NAMALWA (cell line): ENCODE data around the gene LAMA4.

ENCODE experiments used
- DNase-seq: peaks from one replicate; pipeline ENCODE4 v3.0.0-alpha.2; 2015; ENCODE audit warnings: low spot score

LAMA4 gene

DNA sequence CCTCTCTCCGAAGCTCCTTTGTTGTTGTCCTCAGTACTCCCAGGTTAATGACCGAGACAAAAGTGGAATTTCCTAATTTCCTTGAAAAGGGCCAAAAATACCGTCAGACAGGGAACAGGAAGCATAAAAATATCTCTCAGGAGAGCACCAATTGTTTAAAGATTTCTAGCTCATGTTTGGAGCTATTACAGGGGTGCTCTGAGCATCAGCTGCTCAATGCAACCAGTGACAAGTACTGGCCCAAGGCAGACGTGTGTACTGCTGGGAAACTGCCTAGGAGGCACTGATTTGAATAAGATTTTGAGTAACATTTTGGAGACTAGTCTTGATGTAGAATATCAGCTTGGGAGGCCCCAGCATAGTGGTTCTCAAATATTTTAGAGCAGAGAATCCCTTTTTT lies 17.3 kb downstream of the LAMA4 start:
- DNase-seq: no peak

DNA sequence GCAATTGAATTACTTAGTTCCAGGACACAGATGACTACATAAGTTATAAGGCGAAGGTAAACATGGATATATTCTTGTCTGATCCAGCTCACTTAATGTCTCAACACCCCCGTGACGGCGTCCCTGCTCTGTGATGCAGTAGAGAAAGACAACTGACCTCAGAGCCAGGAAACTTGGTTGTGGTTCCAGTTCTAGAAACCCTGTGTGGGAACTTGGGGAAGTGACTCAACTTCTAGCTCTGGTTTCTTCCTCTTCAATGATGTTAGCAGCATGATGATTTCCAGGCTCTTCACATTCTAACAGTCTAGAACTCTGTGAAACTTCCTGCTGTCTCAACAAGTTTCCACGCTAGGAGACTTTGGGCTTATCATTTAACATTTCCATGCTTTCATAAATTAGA lies 18.4 kb downstream of the LAMA4 start:
- DNase-seq: no peak

DNA sequence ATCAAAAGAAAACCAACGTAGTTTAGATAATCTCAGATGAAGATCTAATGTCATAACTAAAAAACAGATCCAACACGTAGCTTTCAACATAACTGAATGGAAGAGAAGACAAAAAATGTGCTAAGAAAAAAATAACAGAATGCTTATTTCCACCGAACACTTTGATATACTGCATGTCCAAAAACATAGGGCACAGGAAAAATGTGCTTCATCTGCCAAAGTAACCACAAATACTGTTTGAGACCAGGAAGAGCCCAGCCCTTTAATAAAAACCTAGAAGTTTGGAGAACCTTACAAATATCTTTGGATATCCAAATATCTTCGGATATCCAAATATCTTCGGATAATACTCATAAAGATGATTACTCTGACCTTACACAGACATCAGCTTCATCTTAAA lies 19.8 kb downstream of the LAMA4 start:
- DNase-seq: no peak

DNA sequence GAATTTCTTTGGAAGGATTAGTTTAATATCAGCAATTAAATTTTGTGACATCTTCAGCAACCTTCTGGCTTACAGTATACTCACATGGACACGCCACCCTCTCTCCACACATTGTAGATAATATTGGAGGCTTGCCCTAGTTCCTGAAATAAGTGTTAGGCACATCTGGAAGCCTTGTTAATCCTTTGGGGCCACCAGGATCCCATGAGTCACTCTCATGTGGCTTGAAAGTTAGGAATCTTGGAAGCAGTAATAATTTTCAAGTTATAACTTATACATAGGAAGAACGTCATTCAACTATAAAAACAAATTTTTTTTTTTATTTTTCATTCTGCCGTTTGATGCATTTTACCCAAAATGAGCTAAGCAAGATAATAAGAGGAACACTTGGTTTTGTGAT lies 20.5 kb downstream of the LAMA4 start:
- DNase-seq: no peak

DNA sequence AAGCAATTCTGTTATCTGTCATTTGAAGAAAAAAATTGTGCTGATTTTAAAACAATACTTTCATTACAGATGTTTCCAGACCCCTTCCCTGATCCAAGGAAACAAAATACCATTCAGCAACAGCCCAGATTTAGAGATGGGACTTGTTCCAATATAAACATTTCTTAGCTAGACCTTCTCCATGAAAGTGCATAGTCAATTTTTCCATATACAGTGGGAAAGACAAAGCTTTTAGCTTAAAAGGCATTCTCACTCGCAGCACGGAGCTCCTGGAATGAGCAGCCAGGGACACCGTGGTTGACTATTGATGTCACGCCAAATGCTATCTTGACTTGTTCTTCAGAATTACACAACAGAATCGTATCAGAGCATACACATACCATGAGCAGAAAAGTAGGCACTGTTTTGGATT lies 21.5 kb downstream of the LAMA4 start:
- DNase-seq: no peak

DNA sequence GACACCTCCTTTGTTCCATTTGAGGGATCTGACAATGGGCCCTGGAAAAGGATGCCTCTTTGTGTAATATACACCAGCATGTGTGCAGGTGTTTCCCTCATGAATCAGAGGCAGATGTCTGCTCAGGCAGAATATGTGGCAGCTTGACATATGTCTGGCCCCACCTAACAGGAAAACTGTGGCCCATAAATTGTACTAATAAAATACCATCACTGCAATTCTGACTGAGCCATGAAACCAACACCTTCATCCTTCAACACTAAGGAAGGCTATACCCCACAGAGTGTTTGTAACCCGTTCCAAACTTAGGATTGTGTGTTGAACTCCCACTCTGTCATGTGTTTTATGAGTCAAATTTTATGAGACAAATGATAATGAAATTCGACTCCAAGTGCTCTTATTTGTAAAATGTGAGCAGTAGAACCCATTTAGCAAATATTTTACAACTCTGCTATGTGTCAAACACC lies 22.7 kb downstream of the LAMA4 start:
- no peak for DNase-seq

DNA sequence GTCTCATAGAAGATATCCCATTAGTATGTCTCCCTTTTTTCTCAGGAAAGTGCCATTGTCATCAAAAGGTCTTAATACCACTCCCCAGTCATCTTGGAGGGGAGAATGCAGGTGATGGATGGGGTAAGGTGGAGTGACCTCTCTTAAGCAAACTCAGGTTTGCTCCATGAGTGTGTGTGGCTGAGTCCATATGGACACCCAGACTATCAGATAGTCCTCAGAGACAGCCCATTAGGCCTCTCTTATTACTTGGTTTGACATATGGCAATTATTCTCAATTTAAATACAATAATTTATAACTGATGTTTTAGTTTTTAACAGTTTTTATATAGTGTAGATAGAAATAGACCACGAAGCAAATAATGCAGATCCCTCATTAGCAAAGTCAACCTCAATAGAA lies 23.2 kb downstream of the LAMA4 start:
- DNase-seq: no peak

DNA sequence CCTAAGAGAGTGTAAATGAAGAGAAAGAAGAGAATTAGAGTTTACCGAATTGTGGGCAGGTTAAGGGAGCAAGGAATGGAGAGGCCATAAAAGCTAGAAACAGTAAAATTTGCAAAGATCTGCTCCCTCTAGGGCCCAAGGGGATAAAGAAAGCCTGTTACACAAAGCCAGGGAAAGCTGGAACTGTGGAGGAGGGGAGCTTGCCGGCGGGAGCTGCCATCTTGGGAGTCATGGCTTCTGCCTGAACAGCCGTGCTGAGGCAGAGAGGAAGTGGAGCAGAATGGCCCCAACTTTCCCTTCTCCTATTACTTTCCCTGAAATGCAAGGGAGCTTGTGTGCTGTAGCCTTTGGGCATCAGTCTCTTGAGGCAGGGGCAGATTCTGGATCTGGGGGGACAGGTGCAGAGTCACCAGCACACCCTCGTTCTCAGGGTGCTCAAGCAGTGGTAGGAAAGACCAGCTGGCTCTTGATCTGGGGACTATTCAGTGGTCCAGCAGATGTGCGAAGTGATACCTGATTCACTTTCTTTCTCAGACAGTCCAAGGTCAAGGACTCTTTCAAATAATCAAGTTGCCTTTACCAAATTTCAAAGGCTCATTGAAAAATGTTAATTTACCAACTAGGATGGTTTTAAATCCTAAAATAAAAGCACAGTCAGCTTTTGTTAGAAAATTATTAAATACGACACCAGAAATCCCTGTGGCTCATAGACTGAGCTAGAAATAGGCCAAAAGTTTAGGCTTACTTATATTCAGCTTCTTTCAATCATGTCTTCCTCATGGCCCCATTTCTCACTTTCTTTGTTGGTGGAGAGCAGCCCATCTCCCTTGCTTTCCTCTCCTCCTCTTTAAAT lies 25.7 kb downstream of the LAMA4 start:
- no peak for DNase-seq

DNA sequence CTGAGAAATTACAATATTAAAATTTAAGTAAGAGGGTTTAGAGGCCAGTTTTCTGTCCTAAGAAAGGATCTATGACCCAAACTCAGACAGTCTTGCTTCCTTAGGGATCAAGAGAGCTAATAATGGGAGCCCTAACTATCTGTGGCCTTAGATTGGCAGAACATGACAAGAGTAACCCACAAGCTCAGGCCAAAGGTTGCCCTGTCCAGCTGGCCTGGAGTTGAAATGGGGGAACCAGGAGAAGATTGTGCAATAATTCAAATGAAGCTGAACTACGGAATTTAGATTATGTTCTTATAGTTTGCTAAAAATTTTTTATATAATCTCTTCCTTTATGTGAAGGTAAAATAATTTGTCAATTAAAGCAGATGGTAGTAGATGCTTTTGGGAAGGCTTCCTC lies 26.4 kb downstream of the LAMA4 start:
- DNase-seq: no peak

DNA sequence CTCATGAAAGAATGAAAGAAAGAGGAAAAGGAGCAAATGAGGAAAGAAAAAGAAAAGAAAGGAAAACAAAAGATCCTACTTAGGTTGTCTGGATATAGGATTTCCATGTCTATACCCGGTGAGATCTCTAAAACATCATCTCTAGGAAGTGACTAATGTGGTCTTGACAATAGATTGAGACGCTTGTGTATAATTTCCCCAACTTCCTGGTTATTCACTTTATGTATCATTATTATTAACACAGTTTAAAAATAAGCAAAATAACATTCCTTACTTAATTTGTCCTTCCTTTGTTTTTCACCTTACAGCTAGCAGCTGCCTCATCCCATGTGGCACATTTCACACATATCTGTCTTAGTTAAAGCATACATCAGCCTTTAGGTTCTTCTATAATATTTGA lies 27.0 kb downstream of the LAMA4 start:
- DNase-seq: no peak

DNA sequence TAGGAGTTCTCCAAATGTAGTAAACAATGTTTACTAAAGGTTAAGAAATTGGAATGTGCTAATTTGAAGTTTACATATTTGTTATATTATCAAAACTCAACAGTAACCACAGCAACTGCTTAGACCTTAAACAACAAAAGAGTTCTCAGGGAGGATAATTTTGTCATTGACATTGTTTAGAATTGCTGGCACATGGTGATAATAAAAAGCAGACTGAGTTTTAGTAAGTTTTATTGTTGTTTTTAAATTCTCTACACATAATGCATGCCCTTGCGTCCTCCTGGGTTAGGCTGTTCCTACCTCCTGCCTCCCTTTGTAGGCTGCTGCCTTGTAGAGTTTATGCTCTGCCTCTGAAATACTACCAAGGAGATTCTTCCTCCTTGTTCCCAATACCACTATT lies 28.7 kb downstream of the LAMA4 start:
- DNase-seq: no peak

DNA sequence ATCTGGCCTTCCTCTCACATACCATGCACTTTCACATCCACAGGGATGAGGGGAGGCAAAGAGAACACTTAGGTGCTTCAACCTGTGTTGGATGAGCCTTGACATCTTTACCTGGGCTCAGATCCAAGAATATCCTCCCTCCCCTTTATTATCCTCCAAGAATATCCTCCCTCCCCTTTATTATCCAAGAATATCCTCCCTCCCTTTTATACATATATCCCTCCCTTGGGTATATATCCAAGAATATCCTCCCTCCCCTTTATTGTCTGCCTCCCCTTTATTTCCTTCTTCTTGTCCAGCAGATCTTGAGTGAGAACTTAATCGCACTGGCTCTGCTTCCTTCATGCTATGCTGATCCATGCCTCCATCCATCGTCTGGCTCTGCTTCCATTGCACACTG lies 30.3 kb downstream of the LAMA4 start:
- DNase-seq: no peak

DNA sequence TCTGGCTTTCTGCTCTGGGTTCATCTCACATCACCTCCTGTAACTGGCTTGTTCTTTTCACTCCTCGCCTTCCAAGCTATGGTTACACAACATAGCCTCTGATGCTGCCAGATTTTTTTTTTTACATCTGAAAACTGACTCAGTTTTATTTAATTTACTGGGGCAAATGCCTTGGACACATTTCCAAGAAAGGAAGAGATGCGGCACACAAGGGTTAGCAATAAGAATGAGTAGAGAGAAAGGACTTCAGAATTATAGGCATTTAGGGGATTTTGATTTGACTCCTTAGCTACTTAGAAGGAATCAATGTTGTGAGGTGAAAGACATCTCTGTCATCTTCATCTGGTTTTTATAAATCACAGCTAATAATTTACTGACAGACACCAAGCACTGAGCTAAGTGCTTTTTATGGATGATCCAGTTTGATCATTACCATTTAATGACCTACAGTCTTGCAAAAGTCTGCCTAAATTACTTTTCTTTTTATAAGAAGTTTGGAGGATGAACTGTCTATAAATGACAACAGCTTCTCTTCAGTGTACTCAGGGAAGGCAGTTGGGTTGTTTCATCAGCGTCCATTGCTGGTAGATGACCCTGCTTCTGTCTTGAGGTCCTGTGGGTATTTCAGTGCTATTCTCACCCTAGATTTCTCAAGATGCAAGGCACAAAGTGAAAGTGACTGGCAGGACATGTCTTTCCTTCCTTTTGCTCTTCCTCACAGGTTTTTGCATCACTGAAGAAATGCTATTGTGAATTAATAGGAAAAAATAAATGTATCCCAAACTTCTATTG lies 31.1 kb downstream of the LAMA4 start:
- no peak for DNase-seq

DNA sequence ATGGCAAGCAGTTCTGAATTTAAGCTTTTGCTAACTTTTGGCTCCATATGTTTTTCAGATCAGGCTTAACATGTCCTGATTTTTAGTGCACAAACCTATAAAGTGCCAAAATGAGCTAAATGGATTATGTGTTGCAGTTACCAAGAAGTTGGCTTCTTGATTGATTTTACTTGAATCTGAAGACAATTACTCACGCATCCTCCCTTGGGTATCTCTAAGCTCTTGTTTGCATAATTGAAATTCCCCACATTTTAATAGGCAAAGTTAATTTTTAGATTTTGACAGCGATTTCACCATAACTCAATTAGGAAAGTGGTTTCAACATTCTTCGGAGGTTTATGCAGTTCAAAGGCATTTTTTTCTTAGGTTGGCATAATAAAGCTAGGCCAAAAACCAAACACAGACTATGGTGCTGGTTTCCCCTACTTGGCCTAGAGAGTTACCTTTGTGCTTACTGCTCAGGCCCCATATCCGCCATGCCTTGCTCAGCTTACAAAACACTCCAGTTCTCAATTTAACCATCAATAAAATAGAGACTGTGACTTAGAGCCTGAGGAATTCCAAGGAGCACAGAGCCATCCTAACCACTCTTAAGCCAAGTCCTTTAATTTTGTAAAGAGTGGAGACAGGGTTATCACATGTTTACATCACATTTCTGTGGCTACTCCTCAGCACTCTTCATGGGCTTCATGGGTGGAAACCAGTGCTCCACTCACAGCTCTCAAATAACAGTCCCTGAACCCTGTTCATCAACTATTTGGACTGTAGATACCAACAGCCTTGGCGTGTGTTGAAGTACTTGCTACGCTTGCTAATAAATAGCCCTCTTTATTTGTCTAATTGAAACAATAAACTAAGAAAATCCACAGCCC lies 32.1 kb downstream of the LAMA4 start:
- DNase-seq: no peak

DNA sequence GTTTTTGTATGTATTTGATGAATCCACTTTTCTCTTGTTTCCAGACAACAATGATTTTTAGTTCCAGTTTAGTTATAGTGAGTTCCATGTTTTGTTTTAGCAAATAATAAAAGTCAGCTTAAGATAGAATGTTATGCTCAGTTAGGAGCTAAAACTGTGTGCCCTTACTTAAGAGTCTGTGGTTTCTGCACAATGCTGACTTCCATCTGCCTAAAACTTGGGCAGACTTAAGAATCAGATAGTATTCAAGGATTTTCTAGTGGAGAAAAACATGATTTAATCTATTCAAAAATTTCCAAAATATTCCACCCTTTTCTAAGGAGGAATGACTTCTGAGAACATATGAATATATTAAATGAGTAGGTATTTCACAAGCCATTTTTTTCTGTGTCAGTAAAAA lies 32.8 kb downstream of the LAMA4 start:
- no peak for DNase-seq

DNA sequence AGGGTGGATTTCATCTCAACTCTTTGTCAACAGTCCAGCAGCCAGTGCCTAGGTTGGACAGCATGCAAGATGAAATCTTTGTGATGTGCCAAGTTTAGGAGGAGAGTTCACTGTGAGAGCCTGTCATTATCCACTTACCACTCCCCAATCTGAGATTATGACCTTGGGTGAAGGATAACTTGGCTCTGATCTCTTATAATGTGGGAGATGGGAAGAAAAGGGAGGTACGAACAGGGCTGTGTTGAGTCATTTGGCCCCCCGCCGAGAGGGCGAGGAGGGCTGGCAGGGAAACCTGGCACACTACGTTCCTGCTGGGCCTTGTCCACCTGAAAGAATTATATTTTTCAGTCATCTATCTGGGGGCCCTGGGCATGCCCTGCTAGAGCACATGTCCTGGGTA lies 35.8 kb downstream of the LAMA4 start:
- DNase-seq: no peak

DNA sequence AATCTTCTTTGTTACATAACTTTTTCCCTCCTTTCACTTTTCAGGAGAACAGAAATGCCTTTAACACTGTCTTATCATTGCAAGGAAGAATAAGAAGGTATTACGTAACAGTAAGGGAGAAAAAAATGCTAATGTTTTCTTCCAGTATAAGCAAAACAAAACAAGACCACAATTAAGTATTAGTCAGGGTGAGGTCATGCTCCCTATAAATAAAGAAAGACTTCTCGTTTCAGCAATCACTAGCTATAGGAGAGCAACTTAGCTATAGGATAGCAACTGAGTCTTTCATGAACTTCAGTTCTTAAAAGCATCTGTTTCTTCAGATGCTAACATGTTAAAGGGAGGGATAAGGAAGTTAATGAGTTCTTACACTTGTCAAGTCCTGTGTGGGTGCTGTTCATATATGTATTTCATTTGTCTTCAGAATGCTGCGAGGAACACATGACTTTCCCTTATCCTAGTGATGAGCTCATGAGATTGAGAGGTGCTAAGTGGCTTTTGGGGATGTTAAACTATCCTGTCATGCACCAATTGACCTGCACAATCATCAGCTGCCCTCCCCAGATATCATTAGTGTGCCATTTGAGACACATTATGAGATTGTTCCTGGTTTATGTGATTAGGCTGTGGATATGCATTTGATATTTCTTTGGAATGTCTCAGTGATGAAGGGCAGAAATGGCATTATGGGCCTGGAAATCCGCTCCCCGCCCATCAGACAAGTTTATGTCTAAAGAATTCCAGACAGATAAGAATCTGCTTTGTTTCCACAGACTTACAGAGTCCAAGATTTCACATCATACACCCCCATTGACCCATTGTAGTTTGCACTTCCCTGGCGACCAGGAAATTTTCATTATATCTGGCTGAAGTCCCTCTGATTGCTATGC lies 37.5 kb downstream of the LAMA4 start:
- no peak for DNase-seq

DNA sequence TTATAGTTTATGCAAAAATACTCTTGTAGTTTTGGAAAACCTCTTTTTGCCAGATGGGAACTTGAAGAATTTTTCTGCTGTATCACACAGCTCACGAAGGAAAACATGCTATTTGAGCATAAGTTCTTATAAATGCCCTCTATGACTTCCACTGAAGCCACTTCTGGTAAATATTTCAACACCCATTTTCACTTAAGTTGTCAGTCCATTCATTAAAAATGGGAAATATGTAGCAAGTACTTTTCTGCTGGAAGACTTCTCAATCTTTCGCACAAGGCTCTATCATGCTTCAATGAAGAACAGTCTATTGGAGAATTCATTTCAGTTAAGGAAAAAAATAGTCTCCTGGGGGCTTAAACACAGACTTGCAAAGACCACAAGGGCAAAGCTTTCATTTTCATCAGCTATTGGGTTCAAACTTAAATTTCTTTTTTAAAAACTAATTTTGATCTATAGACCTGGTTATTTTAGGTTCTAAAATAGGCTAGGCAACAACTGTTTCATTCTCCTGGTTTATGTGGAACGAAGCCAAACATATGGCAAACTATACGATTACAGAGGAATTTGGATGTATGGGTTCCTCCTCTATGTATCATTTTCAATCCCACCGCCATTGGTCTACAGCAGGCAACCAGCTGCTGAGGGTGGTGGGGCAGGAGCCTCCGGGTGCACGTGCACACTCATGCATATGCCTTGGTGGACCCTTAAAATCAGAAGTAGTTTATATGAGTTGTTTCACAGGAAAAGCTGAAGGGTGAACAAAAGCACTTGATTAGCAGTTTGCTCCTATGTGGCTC lies 38.7 kb downstream of the LAMA4 start:
- no peak for DNase-seq

DNA sequence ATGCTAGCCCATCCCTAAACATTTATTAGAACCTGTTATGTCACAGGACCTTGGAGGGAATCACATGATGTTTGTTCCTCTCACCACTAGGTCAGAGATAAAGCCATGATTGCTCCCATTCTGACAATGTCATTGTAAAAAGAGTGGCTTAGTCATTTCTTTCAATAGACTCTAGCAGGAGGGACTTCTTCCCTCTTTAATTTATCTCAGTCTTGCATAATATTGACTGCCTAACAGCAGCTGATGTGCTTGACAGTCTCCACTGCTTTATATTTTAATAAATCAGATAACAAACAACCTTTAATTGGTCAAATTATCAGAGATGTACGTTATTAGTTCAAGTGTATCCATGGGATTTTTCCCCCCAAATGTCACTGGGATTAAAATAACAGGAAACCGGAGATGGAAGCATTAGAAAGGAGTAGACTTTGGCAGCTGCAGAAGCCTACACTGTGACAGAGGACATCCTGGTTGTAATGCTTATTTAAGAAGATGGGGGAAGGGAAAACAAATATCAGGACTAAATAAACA lies 39.6 kb downstream of the LAMA4 start:
- DNase-seq: no peak

DNA sequence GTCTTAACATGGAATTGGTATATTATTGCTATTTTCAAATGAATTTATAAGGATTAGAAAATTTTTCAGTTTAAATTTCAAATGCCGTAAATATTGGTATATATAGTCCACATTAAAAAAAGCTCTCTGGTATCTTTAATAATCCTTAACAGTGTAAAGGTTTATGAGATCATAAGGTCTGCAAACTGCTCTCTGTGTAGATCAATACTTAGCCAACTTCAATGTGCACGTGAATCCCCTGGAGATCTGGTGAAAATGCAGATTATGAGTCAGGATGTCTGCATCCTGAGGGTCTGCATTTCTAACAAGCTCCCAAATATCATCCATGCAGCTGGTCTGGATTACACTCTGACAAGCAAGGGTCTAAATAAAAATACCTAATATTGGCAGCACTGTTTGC lies 43.5 kb downstream of the LAMA4 start:
- DNase-seq: no peak
